Ammon's horn (tissue), 1 donor: ENCODE measurements around the gene NRIP1.

Experiments used
- DNase-seq: peaks from one replicate; pipeline ENCODE4 v3.0.0-alpha.2; 2016; ENCODE audit warnings: low spot score

NRIP1 gene

GRCh38 chr21:15006594-15007230 is 58.1 kb downstream of the NRIP1 start:
- no peak for DNase-seq

DNA sequence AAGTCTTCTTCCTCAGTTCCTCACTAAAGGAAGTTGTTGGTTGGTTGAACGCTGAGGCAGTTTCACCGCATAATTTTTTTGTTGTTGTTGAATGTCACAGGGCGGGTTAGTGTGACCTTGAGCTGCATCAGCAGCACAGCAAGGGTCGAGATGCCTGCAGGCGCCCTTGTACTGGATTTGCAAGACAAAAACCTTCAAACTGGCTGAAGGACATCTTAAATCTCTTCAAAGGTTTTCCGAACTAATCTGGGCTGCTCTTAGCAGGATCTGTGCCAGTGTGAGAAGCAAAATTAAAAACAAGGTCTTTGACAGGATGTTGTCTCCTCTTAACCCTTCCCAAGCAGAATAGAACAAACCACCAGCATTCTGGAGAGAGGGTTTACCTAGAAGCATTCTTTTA is 59.4 kb downstream of the NRIP1 start:
- peak; percentile 20 for DNase-seq

DNA sequence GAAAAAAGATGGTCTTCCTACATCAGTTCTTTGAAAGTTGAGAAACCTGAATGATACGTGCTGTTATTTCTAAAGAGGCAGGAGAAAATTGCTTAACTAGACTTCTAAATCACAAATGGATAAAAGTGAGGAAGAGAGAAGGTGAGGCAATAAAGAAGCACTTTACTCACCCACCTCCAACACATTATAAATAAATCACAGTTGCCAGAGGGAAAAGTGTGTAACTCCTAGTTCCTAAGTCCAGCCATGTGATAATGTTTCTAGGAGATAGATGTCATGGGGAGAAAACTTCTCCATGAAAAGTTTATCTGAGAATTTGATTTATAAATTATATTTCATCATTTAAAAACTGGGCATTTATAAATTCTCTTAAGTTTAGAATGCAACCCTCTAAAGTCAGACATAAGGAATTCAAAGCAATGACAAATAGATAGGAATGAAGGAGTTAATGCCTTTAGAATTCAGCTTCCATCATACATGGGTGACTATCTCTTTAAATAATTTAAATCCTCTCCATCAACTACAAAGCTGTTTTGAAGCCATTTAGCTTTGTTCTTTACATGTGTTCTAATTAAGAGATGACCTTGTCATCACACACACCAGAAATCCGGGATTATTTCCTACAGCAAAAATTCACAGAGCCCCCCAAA is 60.0 kb downstream of the NRIP1 start:
- DNase-seq: no peak

GRCh38 chr21:15003463-15004135 is 61.2 kb downstream of the NRIP1 start:
- DNase-seq: no peak

GRCh38 chr21:15001857-15002606 is 62.8 kb downstream of the NRIP1 start:
- DNase-seq: no peak

- no peak for DNase-seq
Measured at GRCh38 chr21:15001113-15001512, 63.7 kb downstream of the NRIP1 start.

DNA sequence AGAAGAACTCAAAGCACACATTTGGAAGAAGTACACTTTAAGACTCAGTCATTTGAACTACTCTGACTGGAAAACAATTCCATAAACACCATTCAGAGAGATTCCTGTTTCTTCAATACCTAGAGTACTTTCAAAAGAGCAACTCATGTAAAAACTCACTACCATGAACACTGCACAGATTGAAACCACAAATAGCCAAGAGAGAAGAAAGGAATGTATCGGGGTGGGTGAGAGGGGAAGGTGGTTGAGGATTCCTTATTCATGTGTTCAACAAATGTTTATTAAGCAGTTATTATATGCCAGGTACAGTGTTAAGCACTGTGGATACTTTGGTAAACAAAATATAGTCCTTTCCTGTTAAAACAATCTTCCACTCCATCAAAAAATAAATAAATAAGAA is 64.7 kb downstream of the NRIP1 start:
- DNase-seq: no peak

- DNase-seq: no peak
Measured at GRCh38 chr21:14998784-14999183, 66.0 kb downstream of the NRIP1 start.

GRCh38 chr21:14998336-14998735 is 66.5 kb downstream of the NRIP1 start:
- DNase-seq: no peak

GRCh38 chr21:14995695-14996490 is 68.9 kb downstream of the NRIP1 start:
- DNase-seq: no peak

DNA sequence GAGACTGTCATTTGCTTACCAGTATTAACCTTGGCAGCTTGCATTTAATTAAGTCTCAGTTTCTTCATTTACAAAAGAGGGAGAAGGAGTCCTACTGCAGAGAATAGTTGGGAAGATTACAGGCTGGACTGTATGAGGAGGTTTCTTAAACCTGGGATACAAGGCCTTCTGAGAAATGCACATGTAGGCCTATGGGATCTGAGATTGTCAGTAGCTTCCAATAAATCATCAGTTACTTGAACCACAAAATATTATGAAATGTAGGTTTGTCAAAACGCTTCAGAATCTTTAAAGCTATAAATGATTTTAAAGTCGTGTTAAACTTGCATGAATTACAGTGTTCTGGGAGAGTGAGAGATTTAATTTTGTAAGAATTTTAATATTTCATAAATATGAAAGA is 69.6 kb downstream of the NRIP1 start:
- DNase-seq: no peak

- DNase-seq: no peak
Measured at GRCh38 chr21:14993115-14993514, 71.7 kb downstream of the NRIP1 start.

DNA sequence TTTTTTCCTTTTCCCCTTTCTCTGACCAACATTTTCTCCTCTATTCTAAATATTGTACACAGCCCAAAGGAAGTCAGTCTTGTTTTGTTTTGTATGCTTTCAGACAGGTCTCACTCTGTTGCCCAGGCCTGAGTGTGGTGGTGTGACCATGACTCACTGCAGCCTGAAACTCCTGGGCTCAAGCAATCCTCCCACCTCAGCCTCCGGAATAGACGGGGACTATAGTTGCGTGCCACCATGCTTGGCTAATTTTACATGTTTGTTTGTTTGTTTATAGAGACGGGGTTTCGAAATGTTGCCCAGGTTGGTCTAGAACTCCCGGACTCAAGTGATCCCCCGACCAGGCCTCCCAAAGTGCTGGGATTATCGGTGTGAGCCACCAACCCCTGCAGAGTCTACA is 72.8 kb downstream of the NRIP1 start:
- no peak for DNase-seq

GRCh38 chr21:14989359-14989758 is 75.4 kb downstream of the NRIP1 start:
- DNase-seq: no peak

DNA sequence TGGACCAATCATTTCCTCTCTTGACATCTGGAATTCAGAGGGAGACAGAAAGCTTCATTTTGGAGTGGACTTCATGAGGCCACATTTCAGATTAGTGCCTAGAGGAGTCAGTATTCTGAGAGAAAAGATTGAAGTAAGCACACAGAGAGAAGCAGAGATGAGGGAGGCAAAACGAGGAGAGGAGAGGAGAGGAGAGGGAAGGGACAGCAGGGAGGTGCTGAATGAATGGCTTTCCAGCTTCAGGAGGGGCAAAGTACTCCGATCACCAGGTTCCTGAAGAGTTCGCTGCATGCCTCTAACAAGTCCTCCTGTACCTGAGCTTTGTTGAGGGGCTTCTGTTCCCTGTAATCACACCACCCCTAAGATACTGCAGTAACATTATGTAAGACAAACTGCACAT is 76.0 kb downstream of the NRIP1 start:
- DNase-seq: no peak

GRCh38 chr21:14987370-14988170 is 77.2 kb downstream of the NRIP1 start:
- no peak for DNase-seq

DNA sequence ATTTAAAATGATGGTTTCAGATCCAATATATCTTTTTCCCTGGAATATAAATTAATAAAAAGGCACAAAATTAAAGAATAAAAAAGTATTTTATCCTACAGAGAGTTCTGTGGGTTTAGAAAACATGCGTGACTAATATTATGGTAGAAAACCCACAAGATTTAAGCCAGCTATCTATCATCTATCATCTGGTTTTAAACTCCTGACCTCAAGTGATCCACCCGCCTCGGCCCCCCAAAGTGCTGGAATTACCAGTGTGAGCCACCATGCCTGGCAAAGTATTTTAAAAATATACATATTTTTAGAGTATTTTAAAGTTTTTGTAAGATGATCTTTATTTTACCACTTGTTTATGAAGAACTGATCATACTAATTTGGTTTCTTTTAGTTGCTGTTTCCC is 79.5 kb downstream of the NRIP1 start:
- DNase-seq: no peak

DNA sequence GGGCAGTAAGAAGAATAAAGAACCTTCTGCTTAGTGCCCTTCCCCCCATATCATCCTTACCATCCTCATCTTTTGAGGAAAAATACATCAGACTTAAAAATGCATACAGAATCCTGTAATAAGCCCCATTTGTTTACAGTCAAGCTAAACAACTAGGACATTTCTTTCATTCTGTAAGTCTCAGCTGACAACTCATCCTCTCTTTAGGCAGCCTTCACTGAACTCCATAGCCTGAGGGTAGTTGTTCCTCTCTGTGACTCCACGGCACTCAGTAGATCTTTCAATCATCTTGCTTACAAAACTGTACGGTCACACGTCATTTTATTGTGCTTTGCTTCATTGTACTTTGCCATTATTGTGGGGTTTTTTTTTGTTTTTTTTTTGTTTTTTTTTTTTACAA is 82.5 kb downstream of the NRIP1 start:
- DNase-seq: no peak

- no peak for DNase-seq
Measured at GRCh38 chr21:14981246-14981645, 83.6 kb downstream of the NRIP1 start.

DNA sequence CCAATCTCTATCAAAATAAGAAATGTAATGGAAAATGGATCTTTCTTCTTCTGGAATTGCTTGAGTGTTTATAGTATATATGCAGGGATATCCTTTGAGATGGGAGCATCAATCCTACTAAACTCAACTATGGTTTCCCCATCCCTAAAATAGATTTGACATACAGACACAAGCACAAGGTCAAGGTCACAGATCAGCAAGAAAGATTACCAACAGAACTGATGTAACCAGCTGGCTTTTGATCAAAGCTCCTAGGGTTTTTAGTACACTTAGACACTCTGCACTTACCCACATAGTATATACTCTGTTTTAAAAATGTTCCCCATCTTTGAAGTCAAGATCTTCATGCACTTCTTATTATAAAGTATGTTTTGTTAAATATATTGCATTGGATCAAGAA is 85.5 kb downstream of the NRIP1 start:
- DNase-seq: no peak

DNA sequence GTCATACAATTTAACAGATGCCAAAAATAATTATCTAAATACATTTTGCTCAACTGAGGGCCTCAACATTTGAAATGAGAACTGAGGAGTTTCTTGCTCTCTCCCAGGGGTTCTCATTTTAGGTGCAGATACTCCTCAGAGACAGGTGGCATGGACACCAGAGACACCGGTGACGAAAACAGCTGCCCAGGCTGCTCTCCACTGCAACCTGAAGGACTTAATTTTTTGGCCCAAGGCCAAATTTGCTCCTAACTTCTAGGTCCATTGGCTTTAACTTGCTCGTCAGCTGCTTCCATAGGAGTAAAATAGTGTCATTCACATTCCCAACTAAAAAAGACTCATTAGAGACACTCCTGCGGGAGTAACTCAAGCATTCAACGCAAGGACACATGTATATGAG is 87.0 kb downstream of the NRIP1 start:
- no peak for DNase-seq
